Measurements from ENCODE around the gene FGD4. TPM values are rescaled to one million over a fixed set of nuclear protein-coding genes. Genes with fewer than 3 reads are reported as not detected.

Gene FGD4
- total RNA-seq, 1 experiment from 2014 or later, result 54.3 TPM

DNA sequence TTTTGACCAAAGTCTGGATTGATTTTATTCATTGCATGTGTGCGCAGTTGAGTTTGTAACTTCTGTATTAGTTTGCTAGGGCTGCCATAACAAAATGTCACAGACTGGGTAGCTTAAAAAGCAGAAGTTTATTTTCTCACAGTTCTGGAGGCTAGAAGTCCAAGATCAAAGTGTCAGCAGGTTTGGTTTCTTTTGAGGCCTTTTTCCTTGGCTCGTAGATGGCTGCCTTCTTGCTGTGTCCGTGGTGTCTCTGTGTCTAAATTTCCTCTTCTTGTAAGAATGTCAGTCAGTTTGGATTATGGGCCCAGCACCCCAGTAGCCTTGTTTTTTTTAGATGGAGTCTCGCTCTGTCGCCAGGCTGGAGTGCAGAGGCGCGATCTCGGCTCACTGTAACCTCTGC lies 291.6 kb downstream of the FGD4 start:
- Histone ChIP-seq H3K23ac (ENCODE audit: insufficient read length, low read depth, low read length) (no peak overlapping the region), H3K4me2 (ENCODE audit: insufficient read depth, insufficient read length, low read length) (no peak overlapping the region), H3K27me3 (ENCODE audit: insufficient read depth, low read length) (no peaks in the 10 kb centered on the region), H2BK5ac (ENCODE audit: insufficient read length, low read length) (no peak overlapping the region), H3T11ph (ENCODE audit: low read length) (no peak overlapping the region), H3K14ac (ENCODE audit: insufficient read depth, low read length) (no peak overlapping the region), H4K91ac (ENCODE audit: insufficient read length, low read depth, low read length) (no peak overlapping the region), H4K8ac (replicated peaks; ENCODE audit: insufficient read length, low read depth, low read length) (no peak overlapping the region), H3K79me2 (ENCODE audit: insufficient read depth, low read length) (peaks cover 27% of the 10 kb centered on the region; the same call in 1 of the 2 replicates), H2BK15ac (ENCODE audit: low read depth, low read length) (no peak overlapping the region), H4K5ac (ENCODE audit: insufficient read length, low read depth, low read length) (no peak overlapping the region), H3K56ac (ENCODE audit: insufficient read length, low read depth, low read length) (no peak overlapping the region), H2AFZ (ENCODE audit: low read length) (no peak overlapping the region), H4K20me1 (ENCODE audit: control insufficient read depth, insufficient read depth, insufficient read length) (no peaks in the 10 kb centered on the region), H2BK20ac (ENCODE audit: low read depth, low read length, poor library complexity, severe bottlenecking) (no peak overlapping the region), H3K79me1 (ENCODE audit: insufficient read depth, low read depth, low read length, poor library complexity, severe bottlenecking) (peaks cover 10% of the 10 kb centered on the region), H3K23me2 (ENCODE audit: insufficient read length, low read depth, low read length, poor library complexity, severe bottlenecking) (no peaks in the 10 kb centered on the region), H2BK120ac (ENCODE audit: low read depth, low read length, poor library complexity, severe bottlenecking) (no peak overlapping the region), H3K4ac (ENCODE audit: low read depth, low read length) (no peak overlapping the region), H3K18ac (ENCODE audit: insufficient read length, low read depth, low read length) (no peak overlapping the region), H3K4me1 (ENCODE audit: insufficient read depth, low read length) (peaks cover 3% of the 10 kb centered on the region; the same call in 1 of the 2 replicates), H2AK5ac (ENCODE audit: insufficient read length, low read length) (no peak overlapping the region), H3K27ac (ENCODE audit: insufficient read length, low read depth, low read length) (no peak overlapping the region), H2BK12ac (ENCODE audit: insufficient read length, low read depth, low read length) (no peak overlapping the region), H3K9me3 (ENCODE audit: control insufficient read depth, low read depth, low read length) (no peaks in the 10 kb centered on the region), H3K9ac (ENCODE audit: extremely low read depth, insufficient read length, low read length) (no peak overlapping the region)
- Mint-ChIP-seq H3K27me3 (ENCODE audit: low read depth) (no peaks in the 10 kb centered on the region), H3K27ac (peak overlapping the region in 2 of 3 experiments; percentile 48 to 83; a peak in 2 of 7 replicates), H3K4me3 (no peak overlapping the region), H3K9me3 (peaks cover 9 to 10% of the 10 kb centered on the region in 2 experiments), H3K4me1 (peaks cover 20 to 28% of the 10 kb centered on the region in 2 experiments), H3K36me3 (ENCODE audit: insufficient read depth in 1 of 3, low read depth in 3 of 3) (peaks cover 18 to 40% (median 39%) of the 10 kb centered on the region in 3 experiments)
- TF ChIP-seq, protein P1, sequence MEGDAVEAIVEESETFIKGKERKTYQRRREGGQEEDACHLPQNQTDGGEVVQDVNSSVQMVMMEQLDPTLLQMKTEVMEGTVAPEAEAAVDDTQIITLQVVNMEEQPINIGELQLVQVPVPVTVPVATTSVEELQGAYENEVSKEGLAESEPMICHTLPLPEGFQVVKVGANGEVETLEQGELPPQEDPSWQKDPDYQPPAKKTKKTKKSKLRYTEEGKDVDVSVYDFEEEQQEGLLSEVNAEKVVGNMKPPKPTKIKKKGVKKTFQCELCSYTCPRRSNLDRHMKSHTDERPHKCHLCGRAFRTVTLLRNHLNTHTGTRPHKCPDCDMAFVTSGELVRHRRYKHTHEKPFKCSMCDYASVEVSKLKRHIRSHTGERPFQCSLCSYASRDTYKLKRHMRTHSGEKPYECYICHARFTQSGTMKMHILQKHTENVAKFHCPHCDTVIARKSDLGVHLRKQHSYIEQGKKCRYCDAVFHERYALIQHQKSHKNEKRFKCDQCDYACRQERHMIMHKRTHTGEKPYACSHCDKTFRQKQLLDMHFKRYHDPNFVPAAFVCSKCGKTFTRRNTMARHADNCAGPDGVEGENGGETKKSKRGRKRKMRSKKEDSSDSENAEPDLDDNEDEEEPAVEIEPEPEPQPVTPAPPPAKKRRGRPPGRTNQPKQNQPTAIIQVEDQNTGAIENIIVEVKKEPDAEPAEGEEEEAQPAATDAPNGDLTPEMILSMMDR (conservative IDR thresholded peaks at IDR 0.05), result no peak
- WGBS (ENCODE audit: extremely low coverage, insufficient read length, low lambda C conversion rate), result no CpG with 5 or more reads among the region's 8 CpGs
- no peak for DNase-seq
